ENCODE data around the gene JPT2. TPM values are rescaled to one million over a fixed set of nuclear protein-coding genes. Genes with fewer than 3 reads are reported as not detected.

JPT2 gene
- total RNA-seq, 1 experiment from 2014 or later, result 244 TPM

DNA sequence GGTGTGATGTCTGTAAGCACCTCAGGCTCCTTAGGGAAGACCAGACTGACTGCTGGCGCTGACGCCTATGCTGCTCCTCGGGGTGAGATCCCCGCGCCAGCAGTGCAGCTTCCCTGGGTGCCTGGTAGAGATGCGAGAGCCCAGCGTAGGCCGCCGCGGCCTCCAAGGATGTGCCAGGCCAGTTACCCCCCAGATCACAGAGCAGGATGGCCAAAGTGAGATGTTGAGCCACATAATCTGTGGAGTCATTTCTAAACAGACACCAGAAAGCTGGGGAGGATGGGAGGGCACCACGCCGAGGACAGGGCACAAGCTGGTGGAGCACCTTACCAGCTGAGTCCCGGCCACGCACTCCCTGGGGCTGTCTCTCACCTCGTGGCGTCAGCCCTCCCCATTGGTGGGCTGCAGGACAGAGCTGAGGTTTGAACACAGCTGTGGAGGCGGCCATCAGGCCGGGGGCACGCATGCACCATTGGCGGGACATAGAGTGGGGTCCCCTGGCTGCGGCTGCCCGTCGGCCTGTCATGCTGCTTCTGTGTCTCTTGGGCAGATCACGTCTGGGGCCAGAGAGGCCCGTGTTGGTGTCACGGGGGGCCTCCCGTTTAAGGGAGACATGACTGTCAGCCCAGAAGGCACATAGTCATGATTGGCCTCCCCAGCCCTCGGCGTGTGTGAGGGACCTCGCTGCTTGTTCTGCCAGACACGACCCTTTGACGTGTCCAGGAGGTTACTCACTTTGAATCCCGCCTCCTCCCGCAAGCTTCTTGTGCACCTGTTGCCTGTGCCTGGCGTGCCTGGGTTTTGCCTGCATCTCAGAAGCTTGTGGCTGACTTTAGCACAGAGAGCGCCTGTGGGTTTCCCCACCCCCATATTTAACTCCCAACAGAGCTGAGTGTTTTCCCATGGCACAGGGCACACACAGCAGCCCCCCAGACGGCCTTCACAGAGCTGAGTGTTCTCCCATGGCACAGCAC, 49.9 kb downstream of the JPT2 start:
- ChIA-PET CTCF (no interaction called here), POLR2A (ENCODE audit: unreplicated experiment) (no interaction called here)
- H3K4me2 ChIP-seq, result no peak overlapping the region
- H3K27me3 ChIP-seq (ENCODE audit: insufficient read depth, low read depth), result no peaks in the 10 kb centered on the region
- H3F3A ChIP-seq (ENCODE audit: insufficient read depth, low read depth), result peaks cover 4% of the 10 kb centered on the region; the same call in 1 of the 2 replicates
- H3K27ac ChIP-seq, result no peak overlapping the region
- no peak overlapping the region for H3K4me3 ChIP-seq
- peaks cover 15% of the 10 kb centered on the region; the same call in 1 of the 2 replicates for H3K79me2 ChIP-seq (ENCODE audit: low read depth)
- H3K4me1 ChIP-seq (replicated peaks; ENCODE audit: insufficient read depth), result peaks cover 9% of the 10 kb centered on the region
- H3K9me2 ChIP-seq (ENCODE audit: insufficient read depth), result no peaks in the 10 kb centered on the region
- TF ChIP-seq EZH2 (IDR thresholded peaks at IDR 0.05; ENCODE audit: low read depth), result no peak
- TF ChIP-seq CTCF (conservative IDR thresholded peaks at IDR 0.05), result no peak
- intact Hi-C loops (cut with micrococcal nuclease; ENCODE audit: unreplicated experiment), result no loop called here
- no peaks in the 10 kb centered on the region for H3K36me3 ChIP-seq (ENCODE audit: low read depth)
- BruUV-seq (replicated peaks), result no TSS peak
- H4K20me1 ChIP-seq (ENCODE audit: insufficient read depth), result no peaks in the 10 kb centered on the region; the same call in 1 of the 2 replicates
- DNase-seq, result no peak
- H3K9me3 ChIP-seq (ENCODE audit: insufficient read depth, low read depth), result no peaks in the 10 kb centered on the region
- H2AFZ ChIP-seq, result no peak overlapping the region

DNA sequence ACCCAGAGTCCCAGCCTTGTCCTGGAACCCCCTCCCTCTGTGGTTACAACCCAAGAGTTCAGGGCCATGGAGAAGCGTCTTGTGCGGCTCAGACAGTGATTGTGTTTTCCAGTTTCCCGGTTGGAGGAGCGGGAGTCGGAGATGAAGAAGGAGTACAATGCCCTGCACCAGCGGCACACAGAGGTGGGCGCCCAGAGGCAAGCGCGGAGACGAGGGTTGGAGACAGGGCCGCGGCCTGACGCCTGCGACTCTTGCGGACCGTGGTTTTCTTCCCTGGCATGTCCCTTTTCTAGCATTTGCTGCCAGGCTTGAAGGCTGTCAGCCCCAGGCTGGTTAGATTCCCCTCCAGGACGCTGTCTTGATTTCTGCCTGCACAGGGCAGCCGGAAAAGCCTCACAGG, 50.9 kb downstream of the JPT2 start:
- Histone ChIP-seq H3K4me1 (replicated peaks; ENCODE audit: insufficient read depth) (no peaks in the 10 kb centered on the region), H3K9me3 (ENCODE audit: insufficient read depth, low read depth) (no peaks in the 10 kb centered on the region), H3K79me2 (ENCODE audit: low read depth) (peaks cover 4% of the 10 kb centered on the region; the same call in 1 of the 2 replicates), H4K20me1 (ENCODE audit: insufficient read depth) (no peaks in the 10 kb centered on the region; the same call in 1 of the 2 replicates), H3K4me3 (no peak overlapping the region), H3K4me2 (no peak overlapping the region), H3F3A (ENCODE audit: insufficient read depth, low read depth) (no peaks in the 10 kb centered on the region), H3K9me2 (ENCODE audit: insufficient read depth) (no peaks in the 10 kb centered on the region), H3K36me3 (ENCODE audit: low read depth) (no peaks in the 10 kb centered on the region), H2AFZ (no peak overlapping the region), H3K27me3 (ENCODE audit: insufficient read depth, low read depth) (no peaks in the 10 kb centered on the region), H3K27ac (no peak overlapping the region)
- POLR2A ChIA-PET (ENCODE audit: unreplicated experiment), result no interaction called here
- intact Hi-C loops (cut with micrococcal nuclease; ENCODE audit: unreplicated experiment), result no loop called here
- CTCF ChIA-PET, result no interaction called here
- no peak for TF ChIP-seq EZH2 (IDR thresholded peaks at IDR 0.05; ENCODE audit: low read depth)
- no peak for TF ChIP-seq CTCF (conservative IDR thresholded peaks at IDR 0.05)
- no peak for DNase-seq
- no TSS peak for BruUV-seq (replicated peaks)

GRCh38 chr16:1729445-1729844, 51.4 kb downstream of the JPT2 start:
- Histone ChIP-seq H3K4me2 (no peak overlapping the region), H3K27me3 (ENCODE audit: insufficient read depth, low read depth) (no peaks in the 10 kb centered on the region), H3K4me3 (no peak overlapping the region), H4K20me1 (ENCODE audit: insufficient read depth) (no peaks in the 10 kb centered on the region), H3K9me2 (ENCODE audit: insufficient read depth) (no peaks in the 10 kb centered on the region), H3K27ac (no peak overlapping the region), H2AFZ (no peak overlapping the region), H3F3A (ENCODE audit: insufficient read depth, low read depth) (peaks cover under 1% of the 10 kb centered on the region; the same call in 1 of the 2 replicates), H3K36me3 (ENCODE audit: low read depth) (no peaks in the 10 kb centered on the region), H3K4me1 (replicated peaks; ENCODE audit: insufficient read depth) (no peaks in the 10 kb centered on the region), H3K9me3 (ENCODE audit: insufficient read depth, low read depth) (no peaks in the 10 kb centered on the region), H3K79me2 (ENCODE audit: low read depth) (0 out of 2 replicates have a peak, but pooled peaks cover 3% of the 10 kb centered on the region)
- no TSS peak for BruUV-seq (replicated peaks)
- intact Hi-C loops (cut with micrococcal nuclease; ENCODE audit: unreplicated experiment), result no loop called here
- TF ChIP-seq CTCF (conservative IDR thresholded peaks at IDR 0.05), result no peak
- no peak for TF ChIP-seq EZH2 (IDR thresholded peaks at IDR 0.05; ENCODE audit: low read depth)
- POLR2A ChIA-PET (ENCODE audit: unreplicated experiment), result no interaction called here
- no peak for DNase-seq
- CTCF ChIA-PET, result no interaction called here
